ENCODE data around the gene UBTF. TPM values are rescaled to one million over a fixed set of nuclear protein-coding genes. Genes with fewer than 3 reads are reported as not detected.

The UBTF gene
- total and polyA plus RNA-seq, 9 of the 15 experiments (the other 6 are each of a cell fraction or from before 2014, with no cell fraction given): 1.2 to 113 (median 83.6) TPM

DNA sequence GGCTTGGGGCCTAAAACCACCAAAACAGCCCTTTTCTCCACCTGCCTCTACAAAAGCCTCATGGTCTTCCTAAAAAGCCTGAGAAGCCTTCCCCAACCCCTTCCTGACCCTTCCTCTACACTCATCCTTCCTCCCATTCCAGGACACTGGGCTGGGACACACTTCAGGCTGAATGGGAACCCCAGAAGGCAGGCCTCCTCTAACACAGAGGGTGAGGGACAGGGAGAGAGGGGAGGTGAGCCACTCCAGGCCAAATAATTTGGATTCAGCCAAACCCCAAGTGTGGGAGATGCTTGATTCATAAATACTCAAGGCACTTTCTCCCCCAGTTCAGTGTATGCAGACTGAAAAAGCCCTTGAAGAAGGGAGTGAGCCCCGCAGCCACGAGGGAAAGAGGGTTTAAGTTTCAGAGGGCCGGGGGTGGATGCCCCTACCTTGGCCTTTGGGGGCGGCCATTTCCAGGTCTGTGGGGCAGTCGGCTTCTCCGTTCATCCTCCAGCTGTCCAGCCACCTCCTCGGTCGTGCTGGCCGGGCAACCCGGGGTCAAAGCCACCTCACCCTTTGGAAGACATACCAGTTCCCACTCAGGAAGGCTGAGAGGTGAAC, 1.6 kb downstream of the UBTF start (continued):
- TF ChIP-seq FOXJ3 (CRISPR knock-in tag; IDR thresholded peaks at IDR 0.05): no peak
- TF ChIP-seq NR4A1 (CRISPR knock-in tag; IDR thresholded peaks at IDR 0.05): no peak
- TF ChIP-seq NR4A1 (tag; IDR thresholded peaks at IDR 0.05): no peak
- peak; percentile 31 for TF ChIP-seq SAP30 (IDR thresholded peaks at IDR 0.05; ENCODE audit: borderline replicate concordance, insufficient read depth, low read depth, low read length, poor library complexity, severe bottlenecking)
- no peak for TF ChIP-seq CHD1 (IDR thresholded peaks at IDR 0.05; ENCODE audit: low read length)
- TF ChIP-seq, protein P1, sequence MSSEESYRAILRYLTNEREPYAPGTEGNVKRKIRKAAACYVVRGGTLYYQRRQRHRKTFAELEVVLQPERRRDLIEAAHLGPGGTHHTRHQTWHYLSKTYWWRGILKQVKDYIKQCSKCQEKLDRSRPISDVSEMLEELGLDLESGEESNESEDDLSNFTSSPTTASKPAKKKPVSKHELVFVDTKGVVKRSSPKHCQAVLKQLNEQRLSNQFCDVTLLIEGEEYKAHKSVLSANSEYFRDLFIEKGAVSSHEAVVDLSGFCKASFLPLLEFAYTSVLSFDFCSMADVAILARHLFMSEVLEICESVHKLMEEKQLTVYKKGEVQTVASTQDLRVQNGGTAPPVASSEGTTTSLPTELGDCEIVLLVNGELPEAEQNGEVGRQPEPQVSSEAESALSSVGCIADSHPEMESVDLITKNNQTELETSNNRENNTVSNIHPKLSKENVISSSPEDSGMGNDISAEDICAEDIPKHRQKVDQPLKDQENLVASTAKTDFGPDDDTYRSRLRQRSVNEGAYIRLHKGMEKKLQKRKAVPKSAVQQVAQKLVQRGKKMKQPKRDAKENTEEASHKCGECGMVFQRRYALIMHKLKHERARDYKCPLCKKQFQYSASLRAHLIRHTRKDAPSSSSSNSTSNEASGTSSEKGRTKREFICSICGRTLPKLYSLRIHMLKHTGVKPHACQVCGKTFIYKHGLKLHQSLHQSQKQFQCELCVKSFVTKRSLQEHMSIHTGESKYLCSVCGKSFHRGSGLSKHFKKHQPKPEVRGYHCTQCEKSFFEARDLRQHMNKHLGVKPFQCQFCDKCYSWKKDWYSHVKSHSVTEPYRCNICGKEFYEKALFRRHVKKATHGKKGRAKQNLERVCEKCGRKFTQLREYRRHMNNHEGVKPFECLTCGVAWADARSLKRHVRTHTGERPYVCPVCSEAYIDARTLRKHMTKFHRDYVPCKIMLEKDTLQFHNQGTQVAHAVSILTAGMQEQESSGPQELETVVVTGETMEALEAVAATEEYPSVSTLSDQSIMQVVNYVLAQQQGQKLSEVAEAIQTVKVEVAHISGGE (CRISPR knock-in tag; IDR thresholded peaks at IDR 0.05): 0 out of 6 replicates have a peak, but pooled peaks of 1 of the 3 experiments have one; percentile 21
- TF ChIP-seq, protein P2, sequence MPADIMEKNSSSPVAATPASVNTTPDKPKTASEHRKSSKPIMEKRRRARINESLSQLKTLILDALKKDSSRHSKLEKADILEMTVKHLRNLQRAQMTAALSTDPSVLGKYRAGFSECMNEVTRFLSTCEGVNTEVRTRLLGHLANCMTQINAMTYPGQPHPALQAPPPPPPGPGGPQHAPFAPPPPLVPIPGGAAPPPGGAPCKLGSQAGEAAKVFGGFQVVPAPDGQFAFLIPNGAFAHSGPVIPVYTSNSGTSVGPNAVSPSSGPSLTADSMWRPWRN (IDR thresholded peaks at IDR 0.05; ENCODE audit: low read depth): no peak
- no peak for TF ChIP-seq ETV5 (CRISPR knock-in tag; IDR thresholded peaks at IDR 0.05; ENCODE audit: low read depth)
- TF ChIP-seq, protein P3, sequence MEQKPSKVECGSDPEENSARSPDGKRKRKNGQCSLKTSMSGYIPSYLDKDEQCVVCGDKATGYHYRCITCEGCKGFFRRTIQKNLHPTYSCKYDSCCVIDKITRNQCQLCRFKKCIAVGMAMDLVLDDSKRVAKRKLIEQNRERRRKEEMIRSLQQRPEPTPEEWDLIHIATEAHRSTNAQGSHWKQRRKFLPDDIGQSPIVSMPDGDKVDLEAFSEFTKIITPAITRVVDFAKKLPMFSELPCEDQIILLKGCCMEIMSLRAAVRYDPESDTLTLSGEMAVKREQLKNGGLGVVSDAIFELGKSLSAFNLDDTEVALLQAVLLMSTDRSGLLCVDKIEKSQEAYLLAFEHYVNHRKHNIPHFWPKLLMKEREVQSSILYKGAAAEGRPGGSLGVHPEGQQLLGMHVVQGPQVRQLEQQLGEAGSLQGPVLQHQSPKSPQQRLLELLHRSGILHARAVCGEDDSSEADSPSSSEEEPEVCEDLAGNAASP (IDR thresholded peaks at IDR 0.05): no peak

All from K562 (cell line).